Skeletal muscle tissue (tissue), 4 donors: ENCODE measurements around the gene GLRX3. TPM values are rescaled to one million over a fixed set of nuclear protein-coding genes. Genes with fewer than 3 reads are reported as not detected.

Source experiments
- H3K27ac ChIP-seq: one replicate; pipeline ENCODE4 v1.7.0; 2013; ENCODE audit warnings: mild to moderate bottlenecking, low read depth, low read length, inconsistent platforms
- H3K27me3 ChIP-seq, 3 donors: one replicate each; pipeline ENCODE4 v1.7.0; 2013; ENCODE audit warnings: low read length in 3 of 3; ENCODE audit not compliant: control insufficient read depth in 3 of 3, insufficient read depth in 3 of 3
- H3K36me3 ChIP-seq, 3 donors: one replicate each; pipeline ENCODE4 v1.7.0; 2013; ENCODE audit warnings: low read length in 3 of 3; ENCODE audit not compliant: control insufficient read depth in 3 of 3, insufficient read depth in 3 of 3
- H3K4me1 ChIP-seq, 3 donors: one replicate each; pipeline ENCODE4 v1.7.0; 2013; ENCODE audit warnings: low read length in 3 of 3, mild to moderate bottlenecking in 3 of 3; ENCODE audit not compliant: control insufficient read depth in 3 of 3, insufficient read depth in 3 of 3
- H3K4me3 ChIP-seq, 3 donors: one replicate each; pipeline ENCODE4 v1.7.0; 2013; ENCODE audit warnings: low read length in 3 of 3
- H3K9ac ChIP-seq, 3 donors: one replicate each; pipeline ENCODE4 v1.7.0; 2013; ENCODE audit warnings: low read length in 3 of 3, mild to moderate bottlenecking in 3 of 3, moderate library complexity in 2 of 3, low read depth in 1 of 3
- H3K9me3 ChIP-seq, 3 donors: one replicate each; pipeline ENCODE4 v1.7.0; 2013; ENCODE audit warnings: low read length in 3 of 3; ENCODE audit not compliant: control insufficient read depth in 3 of 3
- total RNA-seq: library from RNA; depleted of rRNA; stranded (reverse); fragments of >200 nt; gene quantifications from one replicate; pipeline ENCODE4 v1.2.3, GENCODE V29; 2014
- donor health status: Osteomylitis.

The GLRX3 gene
- total RNA-seq, 1 donor from 2014 or later = 49.1 TPM

DNA sequence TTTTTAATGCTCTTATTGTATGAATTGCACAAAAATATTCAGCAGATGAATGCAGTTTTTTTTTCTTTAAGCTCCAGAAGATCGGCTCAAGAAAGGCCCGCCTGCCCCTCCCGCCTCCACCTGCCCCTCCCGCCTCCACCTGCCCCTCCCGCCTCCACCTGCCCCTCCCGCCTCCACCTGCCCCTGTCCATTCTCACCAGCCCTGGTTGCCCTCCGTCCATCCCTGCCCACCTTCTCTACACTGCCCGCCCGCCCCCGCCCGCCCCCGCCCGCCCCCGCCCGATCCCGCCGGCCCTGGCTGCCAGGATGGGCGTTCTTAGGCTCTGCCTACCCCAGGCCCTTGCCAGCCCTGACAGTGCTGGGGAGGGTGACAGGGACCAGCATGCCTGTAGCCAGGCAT lies 67.4 kb downstream of the GLRX3 start:
- Histone ChIP-seq H3K9ac (no peak overlapping the region), H3K36me3 (peaks cover 0 to 3% (median 0%) of the 10 kb centered on the region in 3 donors), H3K27ac (no peak overlapping the region), H3K4me1 (no peaks in the 10 kb centered on the region), H3K9me3 (no peaks in the 10 kb centered on the region), H3K27me3 (peaks cover 0 to 4% (median 0%) of the 10 kb centered on the region in 3 donors), H3K4me3 (no peak overlapping the region)

DNA sequence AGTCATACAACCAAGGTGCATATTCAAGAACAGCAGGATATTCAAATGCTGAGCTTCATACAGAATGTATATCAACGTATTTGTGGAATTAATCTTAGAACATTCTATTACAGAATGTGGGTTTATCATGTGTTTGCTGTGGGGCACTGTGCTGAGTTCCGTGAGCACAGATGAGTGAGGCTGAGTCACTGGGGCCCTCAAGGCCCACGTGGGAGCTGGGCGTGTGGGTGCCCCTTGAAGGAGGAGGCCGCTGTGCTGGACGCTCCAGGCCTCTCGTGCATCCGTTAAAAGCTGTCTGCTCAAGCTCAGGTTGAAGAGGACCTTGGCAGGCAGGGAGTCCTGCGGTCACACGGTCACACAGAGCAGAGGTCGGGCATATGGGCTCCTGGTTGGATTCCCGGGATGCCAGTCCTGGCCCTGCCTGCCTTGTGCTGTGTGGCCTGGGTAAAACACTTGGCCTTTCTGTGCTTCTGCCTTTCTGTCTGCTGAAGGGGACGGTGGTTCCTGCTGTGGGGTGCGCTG lies 70.1 kb downstream of the GLRX3 start:
- peaks cover 0 to 4% (median 0%) of the 10 kb centered on the region in 3 donors for H3K27me3 ChIP-seq
- H3K4me3 ChIP-seq = no peak overlapping the region
- H3K36me3 ChIP-seq = peaks cover 0 to 3% (median 0%) of the 10 kb centered on the region in 3 donors
- H3K9me3 ChIP-seq = no peaks in the 10 kb centered on the region
- no peaks in the 10 kb centered on the region for H3K4me1 ChIP-seq
- H3K9ac ChIP-seq = no peak overlapping the region
- H3K27ac ChIP-seq = no peak overlapping the region

GRCh38 chr10:130207205-130207604 lies 71.0 kb downstream of the GLRX3 start:
- Histone ChIP-seq H3K9ac (no peak overlapping the region), H3K27me3 (peaks cover 0 to 4% (median 0%) of the 10 kb centered on the region in 3 donors), H3K36me3 (peaks cover 0 to 3% (median 2%) of the 10 kb centered on the region in 3 donors), H3K27ac (no peak overlapping the region), H3K4me1 (no peaks in the 10 kb centered on the region), H3K9me3 (no peaks in the 10 kb centered on the region), H3K4me3 (no peak overlapping the region)

DNA sequence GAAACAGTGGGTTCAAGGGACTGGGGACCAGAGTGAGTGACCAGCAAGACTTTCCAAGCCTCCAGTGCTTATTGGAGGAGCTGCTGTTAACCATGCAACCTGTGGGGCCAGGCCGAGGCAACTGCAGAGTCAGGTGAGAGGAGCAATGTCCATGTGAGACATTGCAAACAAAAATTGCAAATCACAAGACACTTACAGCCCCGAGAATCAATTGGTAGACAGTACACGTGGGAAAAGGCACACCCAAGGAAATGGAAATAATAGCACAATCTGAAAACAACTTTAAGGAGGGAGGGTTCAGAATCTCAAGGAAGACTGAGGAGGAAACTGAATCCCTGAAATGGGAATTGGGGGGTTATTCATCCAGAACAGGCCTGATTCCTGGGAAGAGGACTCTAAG lies 72.6 kb downstream of the GLRX3 start:
- Histone ChIP-seq H3K4me3 (no peak overlapping the region), H3K4me1 (no peaks in the 10 kb centered on the region), H3K36me3 (peaks cover 0 to 3% (median 2%) of the 10 kb centered on the region in 3 donors), H3K9me3 (no peaks in the 10 kb centered on the region), H3K27me3 (peaks cover 0 to 4% (median 0%) of the 10 kb centered on the region in 3 donors), H3K27ac (no peak overlapping the region), H3K9ac (no peak overlapping the region)

DNA sequence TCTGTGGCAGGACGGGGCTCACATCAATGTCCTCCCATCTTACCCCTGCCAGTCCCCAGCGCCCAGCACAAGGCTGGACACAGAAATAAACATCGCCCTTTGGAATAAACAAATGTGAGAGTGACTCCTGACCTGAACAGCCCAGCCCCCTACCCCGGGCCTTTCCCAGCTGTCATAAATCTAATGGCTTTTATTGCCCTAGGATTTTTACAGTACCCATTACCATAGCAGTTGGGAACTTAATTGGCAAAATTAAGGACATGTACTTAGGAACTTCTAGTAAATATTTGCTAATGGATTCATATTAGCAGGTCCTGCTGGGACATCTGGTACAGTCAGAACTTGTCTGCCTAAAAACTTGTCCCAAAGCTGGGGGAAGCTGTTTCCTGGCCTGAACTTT lies 76.6 kb downstream of the GLRX3 start:
- H3K4me3 ChIP-seq = no peak overlapping the region
- H3K9ac ChIP-seq = no peak overlapping the region
- H3K9me3 ChIP-seq = no peaks in the 10 kb centered on the region
- H3K36me3 ChIP-seq = peaks cover 0 to 2% (median 0%) of the 10 kb centered on the region in 3 donors
- H3K4me1 ChIP-seq = no peaks in the 10 kb centered on the region
- H3K27me3 ChIP-seq = no peaks in the 10 kb centered on the region
- no peak overlapping the region for H3K27ac ChIP-seq

- Histone ChIP-seq H3K4me3 (no peak overlapping the region), H3K9ac (no peak overlapping the region), H3K27ac (no peak overlapping the region), H3K27me3 (no peaks in the 10 kb centered on the region), H3K36me3 (peaks cover 0 to 2% (median 0%) of the 10 kb centered on the region in 3 donors), H3K4me1 (no peaks in the 10 kb centered on the region), H3K9me3 (no peaks in the 10 kb centered on the region)
These were observed 77.3 kb downstream of the GLRX3 start for GRCh38 chr10:130213286-130214080.

GRCh38 chr10:130214431-130214830 lies 78.2 kb downstream of the GLRX3 start:
- Histone ChIP-seq H3K4me1 (no peaks in the 10 kb centered on the region), H3K9me3 (no peaks in the 10 kb centered on the region), H3K27ac (no peak overlapping the region), H3K36me3 (peaks cover 0 to 2% (median 0%) of the 10 kb centered on the region in 3 donors), H3K27me3 (no peaks in the 10 kb centered on the region), H3K4me3 (no peak overlapping the region), H3K9ac (no peak overlapping the region)

DNA sequence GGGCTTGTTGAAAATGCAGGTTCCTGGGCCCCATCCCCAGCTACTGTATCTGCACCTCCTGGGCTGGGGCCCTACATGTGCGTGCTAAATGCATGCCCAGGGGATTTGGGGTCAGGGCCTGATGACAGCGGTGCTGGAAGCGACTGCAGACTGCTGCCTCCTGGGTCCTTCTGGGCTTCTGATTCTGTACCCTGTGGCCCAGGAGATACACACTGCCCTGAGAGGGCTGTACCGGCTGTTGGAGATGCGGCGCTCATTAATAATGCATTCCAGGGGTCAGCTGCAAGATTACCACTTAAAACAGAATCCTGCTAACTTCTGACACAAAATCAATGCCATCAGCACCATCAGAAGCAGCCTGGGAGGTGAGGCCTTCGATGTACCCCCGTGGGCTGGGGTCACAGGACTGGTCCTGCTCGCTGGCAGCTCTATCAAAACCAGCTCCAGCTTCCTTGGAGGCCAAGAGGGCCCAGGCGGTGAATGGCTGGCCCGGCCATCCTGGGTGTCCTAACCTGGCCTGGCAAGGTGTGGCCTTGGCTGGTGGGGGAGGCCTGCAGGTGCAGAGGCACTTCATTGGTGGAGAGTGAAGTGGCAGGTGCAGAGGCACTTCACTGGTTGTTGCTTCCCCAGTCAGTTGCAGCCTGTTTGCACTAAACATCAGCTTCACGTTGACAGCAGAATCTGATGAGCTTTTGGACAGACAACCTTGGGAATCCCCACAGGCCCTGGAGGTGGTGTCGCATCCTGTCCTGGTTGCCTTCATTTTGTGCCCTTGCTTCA lies 79.2 kb downstream of the GLRX3 start:
- Histone ChIP-seq H3K27ac (no peak overlapping the region), H3K9ac (no peak overlapping the region), H3K36me3 (peaks cover 0 to 2% (median 0%) of the 10 kb centered on the region in 3 donors), H3K4me1 (no peaks in the 10 kb centered on the region), H3K27me3 (no peaks in the 10 kb centered on the region), H3K4me3 (no peak overlapping the region), H3K9me3 (no peaks in the 10 kb centered on the region)

GRCh38 chr10:130215931-130216231 lies 79.7 kb downstream of the GLRX3 start:
- Histone ChIP-seq H3K36me3 (peaks cover 0 to 2% (median 0%) of the 10 kb centered on the region in 3 donors), H3K9me3 (no peaks in the 10 kb centered on the region), H3K9ac (no peak overlapping the region), H3K4me3 (no peak overlapping the region), H3K27ac (no peak overlapping the region), H3K27me3 (no peaks in the 10 kb centered on the region), H3K4me1 (no peaks in the 10 kb centered on the region)

DNA sequence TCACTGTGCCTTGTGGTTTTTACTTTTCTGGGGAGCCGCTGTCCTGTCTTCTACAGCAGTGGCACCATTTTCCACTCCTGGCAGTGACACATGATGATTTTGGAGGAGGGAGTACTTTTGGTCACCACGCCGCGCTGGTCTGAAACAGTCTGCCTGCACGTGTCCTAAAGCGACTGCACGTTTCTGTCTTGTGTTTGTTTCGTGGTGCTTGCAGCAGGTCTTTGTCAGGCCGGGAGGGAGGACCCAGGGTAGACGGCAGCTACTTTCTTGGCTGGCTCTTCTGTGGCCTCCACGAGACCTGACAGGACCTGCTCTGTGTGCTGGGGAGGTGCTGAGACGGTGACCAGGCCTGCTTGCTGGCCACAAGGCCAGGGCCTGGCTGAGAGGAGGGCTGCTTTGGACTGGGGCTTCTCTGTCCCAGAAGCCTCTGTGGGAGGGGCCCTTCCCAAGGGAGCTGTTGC lies 82.0 kb downstream of the GLRX3 start:
- H3K9ac ChIP-seq = no peak overlapping the region
- no peak overlapping the region for H3K4me3 ChIP-seq
- H3K36me3 ChIP-seq = no peaks in the 10 kb centered on the region
- H3K27me3 ChIP-seq = no peaks in the 10 kb centered on the region
- no peak overlapping the region for H3K27ac ChIP-seq
- H3K4me1 ChIP-seq = no peaks in the 10 kb centered on the region
- H3K9me3 ChIP-seq = no peaks in the 10 kb centered on the region
